ENCODE data around the gene APPL1.

APPL1 gene

DNA sequence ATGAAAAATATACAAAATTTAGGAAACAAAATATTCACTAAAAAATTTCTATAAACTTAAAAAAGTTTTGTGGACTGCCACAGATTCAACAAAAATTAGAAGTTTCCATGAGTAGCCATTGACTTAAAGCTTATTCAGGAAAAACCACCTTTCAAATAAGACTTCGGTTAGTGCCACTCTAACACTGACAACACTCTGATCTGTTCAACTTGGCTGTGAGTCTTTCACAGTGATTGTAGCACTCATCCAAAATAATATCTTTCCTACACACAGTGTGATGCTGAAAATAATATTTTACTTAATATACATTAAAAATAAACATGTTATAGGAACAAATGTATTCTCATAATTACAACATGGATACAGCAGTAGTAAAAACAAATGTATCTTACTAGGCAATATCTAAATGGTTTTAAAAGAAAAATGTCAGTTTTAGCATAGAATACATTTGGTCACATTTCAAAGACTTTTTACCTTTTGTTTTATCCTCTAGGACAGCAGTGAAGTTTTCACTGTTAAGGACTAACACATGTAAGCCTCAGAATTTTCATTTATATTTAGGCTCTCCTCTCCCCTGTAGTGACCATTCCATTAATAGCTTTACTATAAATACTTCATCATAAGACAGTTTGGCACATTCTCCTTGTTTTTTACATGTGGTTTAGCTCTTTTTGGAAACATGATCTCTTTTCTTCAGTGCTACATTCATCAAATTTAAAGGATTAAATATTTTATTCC lies 64.8 kb downstream of the APPL1 start, which contains the start of gene ASB14:
Gene ASB14 (minus strand): TSS at position 527 of the 738 bp plus-strand sequence. CDS start 652 bp downstream, outside the sequence.
- ChIA-PET CTCF (no interaction called here), POLR2A (no interaction called here)
- Histone ChIP-seq H3K4me1 (ENCODE audit: control insufficient read depth, insufficient read depth, low read length) (no peaks in the 10 kb centered on the region), H3K27ac (ENCODE audit: extremely low read depth, low read depth, low read length) (no peak within 1 kb of the TSS), H3K4me3 (ENCODE audit: low read depth, low read length) (no peak within 1 kb of the TSS), H3K36me3 (ENCODE audit: control insufficient read depth in 2 of 2, insufficient read depth in 1 of 2, low read length in 2 of 2) (no peaks in the 10 kb centered on the region), H3K9me3 (ENCODE audit: control insufficient read depth, insufficient read depth, low read depth, low read length) (no peaks in the 10 kb centered on the region)
- TF ChIP-seq, protein P1, sequence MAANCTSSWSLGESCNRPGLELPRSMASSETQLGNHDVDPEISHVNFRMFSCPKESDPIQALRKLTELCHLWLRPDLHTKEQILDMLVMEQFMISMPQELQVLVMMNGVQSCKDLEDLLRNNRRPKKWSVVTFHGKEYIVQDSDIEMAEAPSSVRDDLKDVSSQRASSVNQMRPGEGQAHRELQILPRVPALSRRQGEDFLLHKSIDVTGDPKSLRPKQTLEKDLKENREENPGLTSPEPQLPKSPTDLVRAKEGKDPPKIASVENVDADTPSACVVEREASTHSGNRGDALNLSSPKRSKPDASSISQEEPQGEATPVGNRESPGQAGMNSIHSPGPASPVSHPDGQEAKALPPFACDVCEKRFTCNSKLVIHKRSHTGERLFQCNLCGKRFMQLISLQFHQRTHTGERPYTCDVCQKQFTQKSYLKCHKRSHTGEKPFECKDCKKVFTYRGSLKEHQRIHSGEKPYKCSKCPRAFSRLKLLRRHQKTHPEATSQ (tag by site-specific recombination; IDR thresholded peaks at IDR 0.05): no peak
- TF ChIP-seq GFI1B (tag by site-specific recombination; IDR thresholded peaks at IDR 0.05) (no peak), SCRT2 (tag by site-specific recombination; IDR thresholded peaks at IDR 0.05) (no peak), ZNF169 (tag by site-specific recombination; IDR thresholded peaks at IDR 0.05) (no peak), ZNF157 (tag by site-specific recombination; IDR thresholded peaks at IDR 0.05) (no peak), ZFP41 (tag by site-specific recombination; IDR thresholded peaks at IDR 0.05; ENCODE audit: borderline replicate concordance) (no peak), ZNF350 (tag by site-specific recombination; IDR thresholded peaks at IDR 0.05) (no peak), KLF16 (tag by site-specific recombination; IDR thresholded peaks at IDR 0.05) (no peak), ZNF549 (tag by site-specific recombination; IDR thresholded peaks at IDR 0.05) (no peak), ZNF202 (tag by site-specific recombination; IDR thresholded peaks at IDR 0.05; ENCODE audit: borderline replicate concordance) (no peak), GLIS1 (tag by site-specific recombination; IDR thresholded peaks at IDR 0.05) (no peak), TCF7L2 (IDR thresholded peaks at IDR 0.05; ENCODE audit: borderline replicate concordance, low read depth, low read length) (no peak)
- TF ChIP-seq, protein P2, sequence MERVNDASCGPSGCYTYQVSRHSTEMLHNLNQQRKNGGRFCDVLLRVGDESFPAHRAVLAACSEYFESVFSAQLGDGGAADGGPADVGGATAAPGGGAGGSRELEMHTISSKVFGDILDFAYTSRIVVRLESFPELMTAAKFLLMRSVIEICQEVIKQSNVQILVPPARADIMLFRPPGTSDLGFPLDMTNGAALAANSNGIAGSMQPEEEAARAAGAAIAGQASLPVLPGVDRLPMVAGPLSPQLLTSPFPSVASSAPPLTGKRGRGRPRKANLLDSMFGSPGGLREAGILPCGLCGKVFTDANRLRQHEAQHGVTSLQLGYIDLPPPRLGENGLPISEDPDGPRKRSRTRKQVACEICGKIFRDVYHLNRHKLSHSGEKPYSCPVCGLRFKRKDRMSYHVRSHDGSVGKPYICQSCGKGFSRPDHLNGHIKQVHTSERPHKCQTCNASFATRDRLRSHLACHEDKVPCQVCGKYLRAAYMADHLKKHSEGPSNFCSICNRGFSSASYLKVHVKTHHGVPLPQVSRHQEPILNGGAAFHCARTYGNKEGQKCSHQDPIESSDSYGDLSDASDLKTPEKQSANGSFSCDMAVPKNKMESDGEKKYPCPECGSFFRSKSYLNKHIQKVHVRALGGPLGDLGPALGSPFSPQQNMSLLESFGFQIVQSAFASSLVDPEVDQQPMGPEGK (tag by site-specific recombination; IDR thresholded peaks at IDR 0.05): no peak
- TF ChIP-seq, protein P3, sequence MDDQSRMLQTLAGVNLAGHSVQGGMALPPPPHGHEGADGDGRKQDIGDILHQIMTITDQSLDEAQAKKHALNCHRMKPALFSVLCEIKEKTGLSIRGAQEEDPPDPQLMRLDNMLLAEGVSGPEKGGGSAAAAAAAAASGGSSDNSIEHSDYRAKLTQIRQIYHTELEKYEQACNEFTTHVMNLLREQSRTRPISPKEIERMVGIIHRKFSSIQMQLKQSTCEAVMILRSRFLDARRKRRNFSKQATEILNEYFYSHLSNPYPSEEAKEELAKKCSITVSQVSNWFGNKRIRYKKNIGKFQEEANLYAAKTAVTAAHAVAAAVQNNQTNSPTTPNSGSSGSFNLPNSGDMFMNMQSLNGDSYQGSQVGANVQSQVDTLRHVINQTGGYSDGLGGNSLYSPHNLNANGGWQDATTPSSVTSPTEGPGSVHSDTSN (CRISPR knock-in tag; IDR thresholded peaks at IDR 0.05): no peak
- TF ChIP-seq, protein P4, sequence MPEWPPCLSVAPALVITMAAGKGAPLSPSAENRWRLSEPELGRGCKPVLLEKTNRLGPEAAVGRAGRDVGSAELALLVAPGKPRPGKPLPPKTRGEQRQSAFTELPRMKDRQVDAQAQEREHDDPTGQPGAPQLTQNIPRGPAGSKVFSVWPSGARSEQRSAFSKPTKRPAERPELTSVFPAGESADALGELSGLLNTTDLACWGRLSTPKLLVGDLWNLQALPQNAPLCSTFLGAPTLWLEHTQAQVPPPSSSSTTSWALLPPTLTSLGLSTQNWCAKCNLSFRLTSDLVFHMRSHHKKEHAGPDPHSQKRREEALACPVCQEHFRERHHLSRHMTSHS (tag by site-specific recombination; IDR thresholded peaks at IDR 0.05): no peak
- TF ChIP-seq, protein P5, sequence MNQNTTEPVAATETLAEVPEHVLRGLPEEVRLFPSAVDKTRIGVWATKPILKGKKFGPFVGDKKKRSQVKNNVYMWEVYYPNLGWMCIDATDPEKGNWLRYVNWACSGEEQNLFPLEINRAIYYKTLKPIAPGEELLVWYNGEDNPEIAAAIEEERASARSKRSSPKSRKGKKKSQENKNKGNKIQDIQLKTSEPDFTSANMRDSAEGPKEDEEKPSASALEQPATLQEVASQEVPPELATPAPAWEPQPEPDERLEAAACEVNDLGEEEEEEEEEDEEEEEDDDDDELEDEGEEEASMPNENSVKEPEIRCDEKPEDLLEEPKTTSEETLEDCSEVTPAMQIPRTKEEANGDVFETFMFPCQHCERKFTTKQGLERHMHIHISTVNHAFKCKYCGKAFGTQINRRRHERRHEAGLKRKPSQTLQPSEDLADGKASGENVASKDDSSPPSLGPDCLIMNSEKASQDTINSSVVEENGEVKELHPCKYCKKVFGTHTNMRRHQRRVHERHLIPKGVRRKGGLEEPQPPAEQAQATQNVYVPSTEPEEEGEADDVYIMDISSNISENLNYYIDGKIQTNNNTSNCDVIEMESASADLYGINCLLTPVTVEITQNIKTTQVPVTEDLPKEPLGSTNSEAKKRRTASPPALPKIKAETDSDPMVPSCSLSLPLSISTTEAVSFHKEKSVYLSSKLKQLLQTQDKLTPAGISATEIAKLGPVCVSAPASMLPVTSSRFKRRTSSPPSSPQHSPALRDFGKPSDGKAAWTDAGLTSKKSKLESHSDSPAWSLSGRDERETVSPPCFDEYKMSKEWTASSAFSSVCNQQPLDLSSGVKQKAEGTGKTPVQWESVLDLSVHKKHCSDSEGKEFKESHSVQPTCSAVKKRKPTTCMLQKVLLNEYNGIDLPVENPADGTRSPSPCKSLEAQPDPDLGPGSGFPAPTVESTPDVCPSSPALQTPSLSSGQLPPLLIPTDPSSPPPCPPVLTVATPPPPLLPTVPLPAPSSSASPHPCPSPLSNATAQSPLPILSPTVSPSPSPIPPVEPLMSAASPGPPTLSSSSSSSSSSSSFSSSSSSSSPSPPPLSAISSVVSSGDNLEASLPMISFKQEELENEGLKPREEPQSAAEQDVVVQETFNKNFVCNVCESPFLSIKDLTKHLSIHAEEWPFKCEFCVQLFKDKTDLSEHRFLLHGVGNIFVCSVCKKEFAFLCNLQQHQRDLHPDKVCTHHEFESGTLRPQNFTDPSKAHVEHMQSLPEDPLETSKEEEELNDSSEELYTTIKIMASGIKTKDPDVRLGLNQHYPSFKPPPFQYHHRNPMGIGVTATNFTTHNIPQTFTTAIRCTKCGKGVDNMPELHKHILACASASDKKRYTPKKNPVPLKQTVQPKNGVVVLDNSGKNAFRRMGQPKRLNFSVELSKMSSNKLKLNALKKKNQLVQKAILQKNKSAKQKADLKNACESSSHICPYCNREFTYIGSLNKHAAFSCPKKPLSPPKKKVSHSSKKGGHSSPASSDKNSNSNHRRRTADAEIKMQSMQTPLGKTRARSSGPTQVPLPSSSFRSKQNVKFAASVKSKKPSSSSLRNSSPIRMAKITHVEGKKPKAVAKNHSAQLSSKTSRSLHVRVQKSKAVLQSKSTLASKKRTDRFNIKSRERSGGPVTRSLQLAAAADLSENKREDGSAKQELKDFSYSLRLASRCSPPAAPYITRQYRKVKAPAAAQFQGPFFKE (tag by site-specific recombination; IDR thresholded peaks at IDR 0.05; ENCODE audit: borderline replicate concordance): no peak
